ENCODE data around the gene IMPDH1.

- TF ChIP-seq, protein P1, sequence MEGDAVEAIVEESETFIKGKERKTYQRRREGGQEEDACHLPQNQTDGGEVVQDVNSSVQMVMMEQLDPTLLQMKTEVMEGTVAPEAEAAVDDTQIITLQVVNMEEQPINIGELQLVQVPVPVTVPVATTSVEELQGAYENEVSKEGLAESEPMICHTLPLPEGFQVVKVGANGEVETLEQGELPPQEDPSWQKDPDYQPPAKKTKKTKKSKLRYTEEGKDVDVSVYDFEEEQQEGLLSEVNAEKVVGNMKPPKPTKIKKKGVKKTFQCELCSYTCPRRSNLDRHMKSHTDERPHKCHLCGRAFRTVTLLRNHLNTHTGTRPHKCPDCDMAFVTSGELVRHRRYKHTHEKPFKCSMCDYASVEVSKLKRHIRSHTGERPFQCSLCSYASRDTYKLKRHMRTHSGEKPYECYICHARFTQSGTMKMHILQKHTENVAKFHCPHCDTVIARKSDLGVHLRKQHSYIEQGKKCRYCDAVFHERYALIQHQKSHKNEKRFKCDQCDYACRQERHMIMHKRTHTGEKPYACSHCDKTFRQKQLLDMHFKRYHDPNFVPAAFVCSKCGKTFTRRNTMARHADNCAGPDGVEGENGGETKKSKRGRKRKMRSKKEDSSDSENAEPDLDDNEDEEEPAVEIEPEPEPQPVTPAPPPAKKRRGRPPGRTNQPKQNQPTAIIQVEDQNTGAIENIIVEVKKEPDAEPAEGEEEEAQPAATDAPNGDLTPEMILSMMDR (IDR thresholded peaks at IDR 0.05): no peak
- TF ChIP-seq POLR2A (IDR thresholded peaks at IDR 0.05): no peak
These were observed 60.3 kb downstream of the IMPDH1 start for GRCh38 chr7:128349466-128349825.

All from testis (tissue), 2 donors.